CD1c-positive myeloid dendritic cell (primary cell): ENCODE results near the gene MTG1.

ENCODE experiments used
- DNase-seq: peaks from one replicate; pipeline ENCODE4 v3.0.0-alpha.2; 2016; ENCODE audit errors: extremely low spot score

MTG1 gene

GRCh38 chr10:133394064-133394663 lies at the start of gene MTG1:
TSS of gene MTG1 (plus strand) at chr10:133394157. CDS start at chr10:133394221, 64 bp downstream.
- peak; percentile 97 for DNase-seq

GRCh38 chr10:133344236-133344635 lies 49.7 kb upstream of the MTG1 start:
- DNase-seq = no peak

GRCh38 chr10:133346413-133346812 lies 47.5 kb upstream of the MTG1 start:
- DNase-seq = no peak

GRCh38 chr10:133347710-133348517 lies 46.0 kb upstream of the MTG1 start:
- no peak for DNase-seq

GRCh38 chr10:133349160-133349568 lies 44.8 kb upstream of the MTG1 start:
- no peak for DNase-seq

GRCh38 chr10:133349577-133350011 lies 44.4 kb upstream of the MTG1 start:
- DNase-seq = no peak

- no peak for DNase-seq
Observed at GRCh38 chr10:133350283-133350949, 43.5 kb upstream of the MTG1 start.

GRCh38 chr10:133350950-133351329 lies 43.0 kb upstream of the MTG1 start:
- DNase-seq = no peak

GRCh38 chr10:133351408-133352318 lies 42.3 kb upstream of the MTG1 start:
- no peak for DNase-seq

- no peak for DNase-seq
Observed at GRCh38 chr10:133353202-133353959, 40.6 kb upstream of the MTG1 start.

- DNase-seq = no peak
Observed at GRCh38 chr10:133353988-133354605, 39.9 kb upstream of the MTG1 start.

- DNase-seq = no peak
Observed at GRCh38 chr10:133354672-133355240, 39.2 kb upstream of the MTG1 start.

- DNase-seq = no peak
Observed at GRCh38 chr10:133355266-133355665, 38.7 kb upstream of the MTG1 start.

- DNase-seq = no peak
Observed at GRCh38 chr10:133355991-133356390, 38.0 kb upstream of the MTG1 start.

- DNase-seq = no peak
Observed at GRCh38 chr10:133356549-133357284, 37.2 kb upstream of the MTG1 start.

- DNase-seq = peak; percentile 96
Observed at GRCh38 chr10:133357285-133358161, 36.4 kb upstream of the MTG1 start, which contains the start of gene FUOM. TSS of gene FUOM (minus strand) at chr10:133358019. CDS start at chr10:133358007, 12 bp downstream.

GRCh38 chr10:133358162-133358924 lies 35.6 kb upstream of the MTG1 start:
- DNase-seq = no peak

- no peak for DNase-seq
Observed at GRCh38 chr10:133358925-133359310, 35.0 kb upstream of the MTG1 start.
